Fibroblast of peridontal ligament (primary cell): ENCODE results near the gene TOR1AIP2.

Experiments used
- DNase-seq: peaks from one replicate; pipeline ENCODE4 v3.0.0-alpha.2; 2010; ENCODE audit errors: extremely low read depth

TOR1AIP2 gene

GRCh38 chr1:179877586-179878265, at the start of gene TOR1AIP2:
TSS of gene TOR1AIP2 (minus strand) at chr1:179877803. CDS start at chr1:179852665, 25,138 bp downstream.
- DNase-seq = peak; percentile 79

GRCh38 chr1:179926850-179927205, 49.2 kb upstream of the TOR1AIP2 start:
- DNase-seq = no peak

- DNase-seq = peak; percentile 85
These were observed 48.6 kb upstream of the TOR1AIP2 start for GRCh38 chr1:179925922-179926849.

GRCh38 chr1:179925302-179925701, 47.7 kb upstream of the TOR1AIP2 start:
- no peak for DNase-seq

GRCh38 chr1:179924268-179924667, 46.7 kb upstream of the TOR1AIP2 start:
- DNase-seq = no peak

- DNase-seq = no peak
These were observed 45.4 kb upstream of the TOR1AIP2 start for GRCh38 chr1:179923029-179923428.

- DNase-seq = no peak
These were observed 44.6 kb upstream of the TOR1AIP2 start for GRCh38 chr1:179921981-179922872.

- no peak for DNase-seq
These were observed 43.9 kb upstream of the TOR1AIP2 start for GRCh38 chr1:179921472-179921871.

- no peak for DNase-seq
These were observed 40.2 kb upstream of the TOR1AIP2 start for GRCh38 chr1:179917601-179918429.

GRCh38 chr1:179911812-179912211, 34.2 kb upstream of the TOR1AIP2 start:
- no peak for DNase-seq

GRCh38 chr1:179910934-179911333, 33.3 kb upstream of the TOR1AIP2 start:
- no peak for DNase-seq

GRCh38 chr1:179889589-179889988, 12.0 kb upstream of the TOR1AIP2 start:
- no peak for DNase-seq

GRCh38 chr1:179888071-179888470, 10.5 kb upstream of the TOR1AIP2 start:
- DNase-seq = no peak

GRCh38 chr1:179883745-179884138, 6.1 kb upstream of the TOR1AIP2 start:
- DNase-seq = no peak

- DNase-seq = no peak
These were observed 5.6 kb upstream of the TOR1AIP2 start for GRCh38 chr1:179883040-179883744.

GRCh38 chr1:179882253-179883039, 4.8 kb upstream of the TOR1AIP2 start, which contains the start of gene TOR1AIP1:
TSS of gene TOR1AIP1 (plus strand) at chr1:179882285. CDS start at chr1:179882503, 218 bp downstream.
- DNase-seq = peak; percentile 95

GRCh38 chr1:179881642-179882252, 4.1 kb upstream of the TOR1AIP2 start:
- peak; percentile 97 for DNase-seq

GRCh38 chr1:179879797-179880196, 2.2 kb upstream of the TOR1AIP2 start:
- no peak for DNase-seq

GRCh38 chr1:179876300-179876715, 1.3 kb downstream of the TOR1AIP2 start:
- peak; percentile 30 for DNase-seq
